Neural cell (in vitro differentiated cells): ENCODE results near the gene KRTAP12-2. TPM values are rescaled to one million over a fixed set of nuclear protein-coding genes. Genes with fewer than 3 reads are reported as not detected.
"Not testable (repeated sequence)": the region's sequence is repeated elsewhere in the genome, so short reads cannot be mapped to it uniquely, and the experiment has no call there.

ENCODE experiments used
- H2AFZ ChIP-seq: fragments of 200-600, 300-800 bp; sonication (generic), shearing (Covaris generic); 2 replicates; pipeline ENCODE4 v1.6.0; 2014; ENCODE audit warnings: low read depth, mild to moderate bottlenecking, antibody characterized with exemption, low read length, moderate library complexity
- H3F3A ChIP-seq: fragments of 200-600 bp; shearing (Covaris generic); 2 replicates; pipeline ENCODE4 v1.6.1; 2016; ENCODE audit warnings: mild to moderate bottlenecking, moderate library complexity, mixed read lengths, antibody characterized with exemption, low read length; ENCODE audit not compliant: insufficient read depth, poor library complexity, severe bottlenecking
- H3K27ac ChIP-seq: fragments of 200-600, 300-800 bp; sonication (generic), shearing (Covaris generic); 2 replicates; pipeline ENCODE4 v1.5.1; 2014; ENCODE audit warnings: mild to moderate bottlenecking, low read length, moderate library complexity
- H3K27me3 ChIP-seq: fragments of 300-800, 200-600 bp; sonication (generic), shearing (Covaris generic); 2 replicates; pipeline ENCODE4 v1.6.0; 2014; ENCODE audit warnings: mild to moderate bottlenecking, low read depth, low read length, moderate library complexity; ENCODE audit not compliant: insufficient read depth
- H3K36me3 ChIP-seq: fragments of 300-800, 200-600 bp; sonication (generic), shearing (Covaris generic); 2 replicates; pipeline ENCODE4 v1.5.1; 2014; ENCODE audit warnings: mild to moderate bottlenecking, antibody characterized with exemption, low read length, moderate library complexity; ENCODE audit not compliant: insufficient read depth
- H3K4me2 ChIP-seq: fragments of 300-800, 200-600 bp; sonication (generic), shearing (Covaris generic); 2 replicates; pipeline ENCODE4 v1.6.0; 2014; ENCODE audit warnings: mild to moderate bottlenecking, low read length
- H3K4me3 ChIP-seq: fragments of 300-800, 200-600 bp; sonication (generic), shearing (Covaris generic); 2 replicates; pipeline ENCODE4 v1.5.1; 2014; ENCODE audit warnings: mild to moderate bottlenecking, low read length, moderate library complexity
- H3K79me2 ChIP-seq: fragments of 200-600 bp; shearing (Covaris generic); replicated peaks from 2 replicates; pipeline ENCODE4 v1.6.0; 2014; ENCODE audit warnings: mild to moderate bottlenecking, low read length, moderate library complexity; ENCODE audit not compliant: insufficient read depth
- H3K9ac ChIP-seq: fragments of 300-800, 200-600 bp; sonication (generic), shearing (Covaris generic); 2 replicates; pipeline ENCODE4 v1.6.1; 2016; ENCODE audit warnings: mild to moderate bottlenecking, low read length, mixed read lengths
- H3K9me2 ChIP-seq: fragments of 200-600 bp; shearing (Covaris generic); 2 replicates; pipeline ENCODE4 v1.6.1; 2016; ENCODE audit warnings: mild to moderate bottlenecking, low read length, mixed read lengths; ENCODE audit not compliant: insufficient read depth
- H3K9me3 ChIP-seq: fragments of 200-600, 300-800 bp; sonication (generic), shearing (Covaris generic); 2 replicates; pipeline ENCODE4 v1.6.1; 2016; ENCODE audit warnings: mild to moderate bottlenecking, mixed run types, low read length, moderate library complexity, mixed read lengths
- H4K20me1 ChIP-seq: fragments of 200-600 bp; shearing (Covaris generic); 2 replicates; pipeline ENCODE4 v1.6.1; 2016; ENCODE audit warnings: mild to moderate bottlenecking, mixed run types; ENCODE audit not compliant: insufficient read depth
- EP300 ChIP-seq: fragments of 450-650 bp; conservative IDR thresholded peaks from 2 replicates; pipeline ENCODE4 v1.6.1; 2014; ENCODE audit warnings: antibody characterized with exemption, mild to moderate bottlenecking, moderate library complexity; ENCODE audit not compliant: poor library complexity, severe bottlenecking
- EZH2 ChIP-seq: fragments of 200-600, 300-800 bp; shearing (Covaris generic), sonication (generic); IDR thresholded peaks from 2 replicates; pipeline ENCODE4 v1.6.1; 2014; ENCODE audit warnings: antibody characterized with exemption, low read length, borderline replicate concordance, mild to moderate bottlenecking; ENCODE audit not compliant: insufficient read depth, poor library complexity, severe bottlenecking
- MXI1 ChIP-seq: fragments of 450-650 bp; conservative IDR thresholded peaks from 2 replicates; pipeline ENCODE4 v1.6.1; 2014; ENCODE audit warnings: antibody characterized with exemption, mild to moderate bottlenecking; ENCODE audit not compliant: poor library complexity, severe bottlenecking
- POLR2AphosphoS5 ChIP-seq: IDR thresholded peaks from 2 replicates; pipeline ENCODE4 v1.6.1; 2012
- RAD21 ChIP-seq: fragments of 450-650 bp; conservative IDR thresholded peaks from 2 replicates; pipeline ENCODE4 v1.6.1; 2014; ENCODE audit warnings: antibody characterized with exemption, mild to moderate bottlenecking, moderate library complexity
- SMC3 ChIP-seq: fragments of 450-650 bp; conservative IDR thresholded peaks from 2 replicates; pipeline ENCODE4 v1.6.1; 2014; ENCODE audit warnings: antibody characterized with exemption, mild to moderate bottlenecking, moderate library complexity; ENCODE audit not compliant: poor library complexity
- TAF1 ChIP-seq: IDR thresholded peaks from 2 replicates; pipeline ENCODE4 v1.6.1; 2012; ENCODE audit warnings: low read depth
- polyA plus RNA-seq: library from polyadenylated mRNA; depleted of rRNA; stranded (reverse); fragments of >200 nt; gene quantifications from 2 replicates; pipeline ENCODE4 v1.2.3, GENCODE V29; 2014
- TF ChIP-seq, protein P1 (sequence below): IDR thresholded peaks from 2 replicates; pipeline ENCODE4 v1.6.1; 2012; ENCODE audit warnings: borderline replicate concordance
- TF ChIP-seq, protein P2 (sequence below): fragments of 450-650 bp; IDR thresholded peaks from 2 replicates; pipeline ENCODE4 v1.5.1; 2014; ENCODE audit warnings: antibody characterized with exemption, mild to moderate bottlenecking, moderate library complexity; ENCODE audit not compliant: poor library complexity, severe bottlenecking

Gene KRTAP12-2
- polyA plus RNA-seq, 1 donor from 2014 or later = not detected

DNA sequence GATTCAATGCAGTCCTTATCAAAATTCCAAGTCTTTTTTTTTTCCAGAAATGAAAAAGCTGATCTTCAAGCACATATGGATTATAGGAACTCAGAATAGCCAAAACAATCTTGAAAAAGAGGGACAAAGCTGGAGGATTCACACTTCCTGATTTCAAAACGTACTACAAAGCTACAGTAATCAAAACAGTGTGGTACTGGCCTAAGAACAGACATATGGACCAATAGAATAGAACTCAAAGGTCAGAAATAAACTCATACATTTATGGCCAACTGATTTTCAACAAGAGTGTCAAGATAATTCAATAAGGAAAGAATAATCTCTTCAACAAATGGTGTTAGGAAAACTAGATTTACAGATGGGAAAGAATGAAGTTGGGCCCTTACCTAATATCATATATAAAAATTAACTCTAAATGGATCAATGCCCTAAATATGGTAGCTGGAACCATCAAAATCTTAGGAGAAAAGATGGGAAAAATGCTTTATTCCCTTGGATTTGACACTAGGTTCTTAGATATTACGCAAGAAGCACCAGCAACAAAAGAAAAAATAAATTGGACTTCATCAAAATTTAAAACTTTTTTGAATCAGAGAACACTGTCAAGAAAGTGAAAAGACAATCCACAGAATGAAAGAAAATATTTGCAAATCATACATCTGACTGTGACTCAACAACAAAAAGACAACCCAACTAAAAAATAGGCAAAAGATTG is 26.2 kb upstream of the KRTAP12-2 start:
- no peak overlapping the region for H2AFZ ChIP-seq
- no peaks in the 10 kb centered on the region for H3K27me3 ChIP-seq
- no peak overlapping the region for H3K4me3 ChIP-seq
- H3K79me2 ChIP-seq = no peaks in the 10 kb centered on the region
- H3K9me2 ChIP-seq = no peaks in the 10 kb centered on the region
- no peak overlapping the region for H3K9ac ChIP-seq
- H3K9me3 ChIP-seq = peaks cover 10% of the 10 kb centered on the region
- no peaks in the 10 kb centered on the region for H3K36me3 ChIP-seq
- H3K27ac ChIP-seq = no peak overlapping the region
- no peak for TF ChIP-seq MXI1
- TF ChIP-seq EZH2 = no peak
- TF ChIP-seq, protein P1, sequence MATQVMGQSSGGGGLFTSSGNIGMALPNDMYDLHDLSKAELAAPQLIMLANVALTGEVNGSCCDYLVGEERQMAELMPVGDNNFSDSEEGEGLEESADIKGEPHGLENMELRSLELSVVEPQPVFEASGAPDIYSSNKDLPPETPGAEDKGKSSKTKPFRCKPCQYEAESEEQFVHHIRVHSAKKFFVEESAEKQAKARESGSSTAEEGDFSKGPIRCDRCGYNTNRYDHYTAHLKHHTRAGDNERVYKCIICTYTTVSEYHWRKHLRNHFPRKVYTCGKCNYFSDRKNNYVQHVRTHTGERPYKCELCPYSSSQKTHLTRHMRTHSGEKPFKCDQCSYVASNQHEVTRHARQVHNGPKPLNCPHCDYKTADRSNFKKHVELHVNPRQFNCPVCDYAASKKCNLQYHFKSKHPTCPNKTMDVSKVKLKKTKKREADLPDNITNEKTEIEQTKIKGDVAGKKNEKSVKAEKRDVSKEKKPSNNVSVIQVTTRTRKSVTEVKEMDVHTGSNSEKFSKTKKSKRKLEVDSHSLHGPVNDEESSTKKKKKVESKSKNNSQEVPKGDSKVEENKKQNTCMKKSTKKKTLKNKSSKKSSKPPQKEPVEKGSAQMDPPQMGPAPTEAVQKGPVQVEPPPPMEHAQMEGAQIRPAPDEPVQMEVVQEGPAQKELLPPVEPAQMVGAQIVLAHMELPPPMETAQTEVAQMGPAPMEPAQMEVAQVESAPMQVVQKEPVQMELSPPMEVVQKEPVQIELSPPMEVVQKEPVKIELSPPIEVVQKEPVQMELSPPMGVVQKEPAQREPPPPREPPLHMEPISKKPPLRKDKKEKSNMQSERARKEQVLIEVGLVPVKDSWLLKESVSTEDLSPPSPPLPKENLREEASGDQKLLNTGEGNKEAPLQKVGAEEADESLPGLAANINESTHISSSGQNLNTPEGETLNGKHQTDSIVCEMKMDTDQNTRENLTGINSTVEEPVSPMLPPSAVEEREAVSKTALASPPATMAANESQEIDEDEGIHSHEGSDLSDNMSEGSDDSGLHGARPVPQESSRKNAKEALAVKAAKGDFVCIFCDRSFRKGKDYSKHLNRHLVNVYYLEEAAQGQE = no peak
- TF ChIP-seq, protein P2, sequence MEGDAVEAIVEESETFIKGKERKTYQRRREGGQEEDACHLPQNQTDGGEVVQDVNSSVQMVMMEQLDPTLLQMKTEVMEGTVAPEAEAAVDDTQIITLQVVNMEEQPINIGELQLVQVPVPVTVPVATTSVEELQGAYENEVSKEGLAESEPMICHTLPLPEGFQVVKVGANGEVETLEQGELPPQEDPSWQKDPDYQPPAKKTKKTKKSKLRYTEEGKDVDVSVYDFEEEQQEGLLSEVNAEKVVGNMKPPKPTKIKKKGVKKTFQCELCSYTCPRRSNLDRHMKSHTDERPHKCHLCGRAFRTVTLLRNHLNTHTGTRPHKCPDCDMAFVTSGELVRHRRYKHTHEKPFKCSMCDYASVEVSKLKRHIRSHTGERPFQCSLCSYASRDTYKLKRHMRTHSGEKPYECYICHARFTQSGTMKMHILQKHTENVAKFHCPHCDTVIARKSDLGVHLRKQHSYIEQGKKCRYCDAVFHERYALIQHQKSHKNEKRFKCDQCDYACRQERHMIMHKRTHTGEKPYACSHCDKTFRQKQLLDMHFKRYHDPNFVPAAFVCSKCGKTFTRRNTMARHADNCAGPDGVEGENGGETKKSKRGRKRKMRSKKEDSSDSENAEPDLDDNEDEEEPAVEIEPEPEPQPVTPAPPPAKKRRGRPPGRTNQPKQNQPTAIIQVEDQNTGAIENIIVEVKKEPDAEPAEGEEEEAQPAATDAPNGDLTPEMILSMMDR = no peak
- no peak for TF ChIP-seq TAF1
- no peak for TF ChIP-seq POLR2AphosphoS5
- TF ChIP-seq EP300 = no peak
- TF ChIP-seq RAD21 = no peak
- TF ChIP-seq SMC3 = no peak
- H3F3A ChIP-seq = no peaks in the 10 kb centered on the region
- H3K4me2 ChIP-seq = no peak overlapping the region
- no peaks in the 10 kb centered on the region for H4K20me1 ChIP-seq

DNA sequence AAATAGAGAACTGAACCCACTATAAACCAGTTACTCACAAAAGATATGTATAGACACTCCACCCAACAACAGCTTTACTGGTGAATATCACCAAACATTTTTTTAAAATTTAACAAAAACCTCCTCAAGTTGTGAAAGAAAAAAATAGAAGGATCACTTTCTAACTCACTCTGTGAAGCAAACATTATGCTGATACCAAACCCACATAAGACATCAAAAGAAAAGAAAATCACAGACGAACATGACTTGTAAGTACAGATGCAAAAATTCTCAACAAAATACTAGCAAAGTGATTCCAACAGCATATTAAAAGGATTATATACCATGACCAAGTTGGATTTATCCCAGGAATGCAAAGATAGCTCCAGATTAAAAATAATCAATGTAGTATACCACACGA is 25.0 kb upstream of the KRTAP12-2 start:
- Histone ChIP-seq H3K4me2 (no peak overlapping the region), H3K27me3 (no peaks in the 10 kb centered on the region), H3K36me3 (no peaks in the 10 kb centered on the region), H3K4me3 (no peak overlapping the region), H3K9ac (no peak overlapping the region), H4K20me1 (no peaks in the 10 kb centered on the region), H3K27ac (no peak overlapping the region), H3F3A (no peaks in the 10 kb centered on the region), H3K79me2 (no peaks in the 10 kb centered on the region), H3K9me3 (peaks cover 10% of the 10 kb centered on the region), H2AFZ (no peak overlapping the region), H3K9me2 (no peaks in the 10 kb centered on the region)
- TF ChIP-seq SMC3 = no peak
- TF ChIP-seq, protein P1 = no peak
- TF ChIP-seq RAD21 = no peak
- TF ChIP-seq TAF1 = no peak
- TF ChIP-seq EZH2 = no peak
- TF ChIP-seq, protein P2 = no peak
- TF ChIP-seq EP300 = no peak
- no peak for TF ChIP-seq POLR2AphosphoS5
- no peak for TF ChIP-seq MXI1

GRCh38 chr21:44689740-44690139 is 23.0 kb upstream of the KRTAP12-2 start:
- H4K20me1 ChIP-seq, H3K9me2 ChIP-seq, H3K27ac ChIP-seq, H3K4me2 ChIP-seq, H3K36me3 ChIP-seq, H3K9me3 ChIP-seq, H3K4me3 ChIP-seq, H3K9ac ChIP-seq, H2AFZ ChIP-seq, H3K27me3 ChIP-seq, H3F3A ChIP-seq, H3K79me2 ChIP-seq: not testable (repeated sequence)
